GM12801 (cell line): ENCODE results near the gene JMJD4.

Experiments
- TF ChIP-seq, protein P1 (sequence below): IDR thresholded peaks from one replicate; pipeline ENCODE4 v1.5.1; 2011; ENCODE audit warnings: control low read depth; ENCODE audit not compliant: insufficient read length; ENCODE audit errors: extremely low read depth

The JMJD4 gene

DNA sequence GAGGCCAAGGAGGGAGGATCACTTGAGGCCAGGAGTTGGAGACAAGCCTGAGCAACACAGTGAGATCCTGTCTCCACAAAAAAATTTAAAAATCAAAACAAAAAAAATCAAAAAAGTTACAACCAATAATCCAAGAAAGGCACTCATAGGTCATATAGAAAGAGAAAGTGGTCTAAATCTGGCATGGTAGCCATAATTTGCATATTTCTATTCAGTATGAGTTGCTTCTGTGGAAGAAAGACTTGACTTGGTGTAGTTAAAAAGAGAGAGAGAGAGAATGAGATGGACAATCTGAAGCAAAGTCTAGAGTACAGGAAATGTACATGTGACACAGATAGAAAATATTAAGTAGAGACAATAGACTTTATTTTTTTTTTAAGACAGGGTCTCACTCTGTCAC, 22.5 kb downstream of the JMJD4 start:
- TF ChIP-seq, protein P1, sequence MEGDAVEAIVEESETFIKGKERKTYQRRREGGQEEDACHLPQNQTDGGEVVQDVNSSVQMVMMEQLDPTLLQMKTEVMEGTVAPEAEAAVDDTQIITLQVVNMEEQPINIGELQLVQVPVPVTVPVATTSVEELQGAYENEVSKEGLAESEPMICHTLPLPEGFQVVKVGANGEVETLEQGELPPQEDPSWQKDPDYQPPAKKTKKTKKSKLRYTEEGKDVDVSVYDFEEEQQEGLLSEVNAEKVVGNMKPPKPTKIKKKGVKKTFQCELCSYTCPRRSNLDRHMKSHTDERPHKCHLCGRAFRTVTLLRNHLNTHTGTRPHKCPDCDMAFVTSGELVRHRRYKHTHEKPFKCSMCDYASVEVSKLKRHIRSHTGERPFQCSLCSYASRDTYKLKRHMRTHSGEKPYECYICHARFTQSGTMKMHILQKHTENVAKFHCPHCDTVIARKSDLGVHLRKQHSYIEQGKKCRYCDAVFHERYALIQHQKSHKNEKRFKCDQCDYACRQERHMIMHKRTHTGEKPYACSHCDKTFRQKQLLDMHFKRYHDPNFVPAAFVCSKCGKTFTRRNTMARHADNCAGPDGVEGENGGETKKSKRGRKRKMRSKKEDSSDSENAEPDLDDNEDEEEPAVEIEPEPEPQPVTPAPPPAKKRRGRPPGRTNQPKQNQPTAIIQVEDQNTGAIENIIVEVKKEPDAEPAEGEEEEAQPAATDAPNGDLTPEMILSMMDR: no peak

DNA sequence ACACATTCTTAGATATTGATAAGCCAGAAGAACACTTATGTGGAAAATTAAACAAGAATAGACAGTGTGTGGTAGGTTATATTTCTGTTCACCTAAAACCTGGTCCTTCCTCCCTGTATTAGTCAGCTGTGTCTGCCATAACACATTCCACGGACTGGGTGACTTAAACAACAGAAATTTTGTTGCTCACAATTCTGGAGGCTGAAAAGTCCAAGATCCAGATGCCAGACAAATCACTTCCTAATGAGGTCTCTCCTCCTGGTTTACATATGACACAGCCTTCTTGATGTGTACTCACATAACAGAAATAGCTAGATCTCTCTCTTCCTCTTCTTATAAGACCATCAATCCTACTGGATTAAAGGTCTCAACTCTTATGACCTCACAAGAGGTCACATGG, 25.7 kb downstream of the JMJD4 start:
- TF ChIP-seq, protein P1: no peak

DNA sequence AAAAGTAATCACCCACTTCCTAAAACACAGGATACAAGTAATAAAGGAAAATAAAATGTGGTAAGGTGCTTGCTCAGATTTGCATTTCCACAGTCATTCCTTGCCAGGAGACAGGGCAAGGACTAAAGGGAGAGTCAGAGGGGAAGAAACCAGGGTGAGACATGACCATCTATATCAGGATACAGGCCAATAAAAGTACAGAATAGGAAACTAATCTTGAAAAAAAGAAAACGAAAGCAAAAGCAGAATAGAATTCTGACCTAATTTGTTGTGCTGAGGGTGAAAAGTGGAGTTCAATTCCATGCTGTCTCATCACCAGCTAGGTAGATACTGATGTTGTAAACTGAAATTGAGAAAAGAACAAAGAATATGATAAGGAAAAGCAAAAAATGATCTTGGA, 27.3 kb downstream of the JMJD4 start:
- TF ChIP-seq, protein P1: no peak

DNA sequence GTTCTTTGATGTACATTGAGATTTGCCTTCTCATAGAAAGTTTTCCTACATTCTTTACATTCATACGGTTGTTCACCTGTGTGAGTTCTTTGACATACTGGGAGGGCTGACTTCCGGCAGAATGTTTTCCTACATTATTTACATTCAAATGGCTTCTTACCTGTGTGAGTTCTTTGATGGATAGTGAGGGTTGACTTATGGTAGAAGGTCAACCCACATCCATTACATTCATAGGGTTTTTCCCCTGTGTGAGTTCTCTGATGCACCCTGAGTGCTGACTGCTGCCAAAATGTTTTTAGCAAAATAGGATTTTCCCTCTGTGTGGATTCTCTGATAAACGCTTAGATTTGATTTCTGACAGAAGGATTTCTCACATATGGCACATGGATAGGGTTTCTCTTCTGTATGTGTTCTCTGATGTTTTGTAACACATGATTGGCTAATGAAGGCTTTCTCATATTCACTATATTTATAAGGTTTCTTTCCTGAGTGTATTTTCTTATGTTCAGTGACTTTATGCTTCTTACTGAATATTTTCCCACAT, 37.7 kb downstream of the JMJD4 start:
- TF ChIP-seq, protein P1: no peak

DNA sequence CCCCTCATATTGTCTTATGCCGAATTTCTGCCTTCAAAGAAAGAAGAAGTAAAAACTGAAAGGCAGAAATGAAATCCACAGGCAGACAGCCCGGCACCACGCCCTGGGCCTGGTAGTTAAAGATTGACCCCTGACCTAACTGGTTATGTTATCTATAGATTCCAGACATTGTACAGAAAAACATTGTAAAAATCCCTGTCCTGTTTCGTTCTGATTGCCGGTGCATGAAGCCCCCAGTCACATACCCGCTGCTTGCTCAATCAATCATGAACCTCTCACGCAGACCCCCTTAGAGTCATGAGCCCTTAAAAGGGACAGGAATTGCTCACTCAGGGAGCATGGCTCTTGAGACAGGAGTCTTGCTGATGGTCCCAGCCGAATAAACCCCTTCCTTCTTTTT, 49.3 kb downstream of the JMJD4 start:
- TF ChIP-seq, protein P1: no peak
